ENCODE data around the gene IMPG2.

Gene IMPG2

DNA sequence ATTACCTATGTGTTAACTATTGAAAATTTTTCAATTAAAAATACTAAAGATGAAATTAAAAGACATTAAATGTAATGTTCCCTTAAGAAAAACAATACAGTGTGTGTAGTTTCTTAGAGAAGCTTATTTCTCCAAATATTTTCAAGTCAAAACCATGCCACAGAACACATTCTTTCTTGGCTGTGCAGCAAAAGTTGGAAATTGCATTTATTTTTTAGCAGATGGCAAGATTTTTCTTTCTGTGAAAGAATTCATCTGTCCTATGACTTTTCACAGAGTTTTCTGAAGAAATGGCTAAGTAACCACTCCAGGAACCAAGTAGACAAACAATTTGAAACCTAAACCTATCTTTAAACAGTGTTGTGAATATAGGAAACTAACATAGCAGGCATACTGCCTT is 47.2 kb downstream of the IMPG2 start:
- DNase-seq = no peak

DNA sequence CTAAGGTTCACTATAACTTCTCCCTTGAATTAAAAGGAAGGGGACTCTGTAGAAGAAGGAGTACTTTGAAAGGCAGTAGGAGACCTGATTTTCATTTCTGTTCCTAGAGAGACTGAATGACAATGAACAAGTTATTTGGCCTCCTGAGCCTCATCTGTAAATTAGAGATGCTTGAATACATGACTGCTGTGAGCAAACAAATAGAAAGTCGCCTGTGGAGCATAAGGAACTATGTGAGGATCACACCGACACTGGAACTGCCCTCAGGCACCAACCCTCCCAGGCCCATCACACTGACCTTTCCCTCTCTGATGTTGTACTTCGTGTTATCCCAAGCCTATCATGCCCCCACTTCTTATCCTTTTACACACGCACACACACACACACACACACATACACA is 48.6 kb downstream of the IMPG2 start:
- no peak for DNase-seq

DNA sequence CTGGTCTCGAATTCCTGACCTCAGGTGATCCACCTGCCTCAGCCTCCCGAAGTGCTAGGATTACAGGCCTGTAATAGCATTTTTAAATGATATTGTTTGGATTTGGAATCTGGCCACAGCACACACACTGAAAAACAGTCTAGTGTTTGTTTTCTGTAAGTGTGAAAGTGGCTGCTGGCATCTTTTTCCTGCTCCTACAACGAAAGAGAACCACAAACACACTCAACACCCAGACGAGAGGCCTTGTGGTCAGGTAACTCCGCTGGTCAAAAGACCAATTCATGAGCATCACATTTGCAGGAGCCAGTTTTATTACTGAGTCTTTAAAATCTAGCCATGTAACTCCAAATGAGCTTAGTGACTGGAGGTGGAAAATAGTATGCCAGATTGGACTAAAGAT is 50.2 kb downstream of the IMPG2 start:
- DNase-seq = no peak

DNA sequence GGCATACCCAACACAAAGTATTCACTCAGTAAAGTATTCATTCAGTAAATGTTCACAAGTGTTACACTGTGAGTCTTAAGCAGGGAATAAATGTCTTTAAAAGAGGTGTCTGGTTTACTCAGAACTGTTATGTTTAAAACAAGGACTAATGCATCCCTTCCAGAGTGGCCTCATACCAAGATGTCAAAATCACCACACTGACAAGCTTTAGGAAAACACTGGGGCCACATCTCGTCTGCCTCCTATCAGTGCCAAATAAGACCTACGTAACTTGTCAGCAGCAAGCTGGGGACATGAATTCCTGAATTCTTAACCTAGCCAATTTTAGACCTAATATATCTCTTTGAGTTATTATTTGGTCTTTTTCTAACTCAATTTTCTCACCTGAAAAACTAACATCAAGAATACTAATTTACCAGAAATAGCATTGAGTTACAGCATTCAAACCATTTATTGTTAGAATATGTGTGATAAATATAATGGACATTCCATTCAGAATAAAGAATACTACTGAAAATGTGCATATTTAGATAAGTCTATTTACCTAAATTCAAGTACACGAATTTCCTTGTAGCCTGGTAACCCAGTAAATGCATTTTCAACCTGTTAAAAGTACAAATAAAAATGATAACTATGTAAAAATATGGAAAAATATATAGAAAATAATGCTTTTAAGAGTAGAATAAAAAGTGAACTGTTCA is 51.3 kb downstream of the IMPG2 start:
- no peak for DNase-seq

DNA sequence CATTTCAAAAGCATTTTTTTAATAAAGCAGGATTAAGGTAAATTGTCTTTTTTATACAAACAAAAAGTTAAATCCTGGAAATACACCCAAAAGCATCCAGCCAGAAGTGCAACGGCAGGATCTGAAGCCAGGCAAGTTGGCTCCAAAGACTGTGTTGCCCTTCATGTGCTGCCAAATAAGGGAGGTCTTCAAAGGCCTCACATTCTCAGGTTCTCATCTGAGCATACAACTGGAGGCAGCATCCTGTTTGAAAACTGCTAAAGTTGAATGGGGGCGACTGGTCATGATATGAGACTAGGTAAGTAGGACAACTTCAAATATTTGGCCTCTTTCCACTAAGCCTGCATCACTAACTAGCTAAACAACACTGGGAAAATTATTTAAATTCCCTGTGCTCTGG is 52.2 kb downstream of the IMPG2 start:
- DNase-seq = no peak

DNA sequence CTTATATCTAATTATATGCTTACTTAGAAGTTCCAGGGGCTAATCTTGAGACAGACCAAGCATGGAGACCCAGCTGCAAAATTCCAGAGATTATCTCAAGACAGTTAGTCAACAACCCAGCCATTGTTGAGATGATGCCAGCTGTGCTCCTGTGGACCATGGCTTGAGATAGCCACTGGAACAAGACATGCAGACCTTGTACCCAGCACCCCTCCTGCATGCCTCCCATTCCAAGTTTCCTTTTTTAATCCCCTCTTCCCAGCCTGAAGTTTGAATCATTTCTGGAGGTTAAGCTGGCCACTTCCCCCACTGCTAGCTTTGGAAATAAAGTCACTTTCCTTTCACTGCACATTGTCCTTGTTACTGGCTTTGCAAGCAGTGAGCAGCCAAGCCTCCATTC is 53.8 kb downstream of the IMPG2 start:
- no peak for DNase-seq

DNA sequence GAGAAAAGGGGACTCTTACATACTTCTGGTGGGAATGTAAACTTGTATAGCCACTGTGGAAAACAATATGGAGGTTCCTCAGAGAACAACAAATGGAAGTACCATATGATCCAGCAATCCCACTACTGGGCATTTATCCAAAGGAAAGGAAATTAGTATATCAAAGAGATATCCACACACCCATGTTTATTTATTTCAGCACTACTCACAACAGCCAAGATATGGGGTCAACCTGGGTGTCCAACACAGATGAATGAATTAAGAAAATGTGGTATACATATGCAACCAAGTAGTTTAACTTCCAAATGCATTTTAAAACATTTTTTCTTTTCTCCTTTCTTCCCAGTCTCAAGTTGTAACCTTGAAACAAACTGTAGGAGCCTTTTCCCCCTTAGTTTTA is 54.3 kb downstream of the IMPG2 start:
- no peak for DNase-seq

DNA sequence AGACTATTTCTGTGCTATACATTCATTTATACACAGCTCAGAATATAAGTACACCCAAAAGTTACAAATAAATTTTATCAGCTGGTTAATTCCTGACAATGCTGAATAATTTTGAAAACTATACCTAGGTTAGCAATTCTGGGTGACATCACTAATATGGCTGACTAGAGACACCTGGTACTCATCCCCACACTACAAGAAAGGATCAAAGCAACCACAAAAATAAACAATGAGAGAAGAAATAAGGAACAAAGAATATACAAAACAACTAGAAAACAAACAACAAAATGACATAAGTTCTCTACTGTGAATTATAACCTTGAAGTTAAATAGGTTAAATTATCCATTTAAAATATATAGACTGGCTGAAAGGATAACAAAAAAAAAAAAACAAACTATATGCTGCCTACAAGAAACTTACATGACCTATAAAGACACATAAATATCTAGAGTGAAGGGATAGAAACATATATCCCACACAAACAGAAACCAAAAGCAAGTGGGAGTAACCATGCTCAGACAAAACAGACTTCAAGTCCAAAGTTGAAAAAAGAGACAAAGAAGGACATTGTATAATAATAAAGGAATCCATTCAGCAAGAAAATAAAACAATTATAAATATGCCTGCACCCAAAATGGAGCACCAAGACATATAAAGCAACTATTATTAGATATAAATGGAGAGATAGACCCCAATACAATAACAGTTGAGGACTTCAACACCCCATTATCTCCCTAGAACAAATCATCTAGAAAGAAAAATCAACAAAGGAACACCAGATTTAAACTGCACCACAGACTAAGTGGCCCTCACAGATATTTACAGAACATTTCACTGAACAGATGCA is 57.8 kb downstream of the IMPG2 start:
- DNase-seq = no peak

DNA sequence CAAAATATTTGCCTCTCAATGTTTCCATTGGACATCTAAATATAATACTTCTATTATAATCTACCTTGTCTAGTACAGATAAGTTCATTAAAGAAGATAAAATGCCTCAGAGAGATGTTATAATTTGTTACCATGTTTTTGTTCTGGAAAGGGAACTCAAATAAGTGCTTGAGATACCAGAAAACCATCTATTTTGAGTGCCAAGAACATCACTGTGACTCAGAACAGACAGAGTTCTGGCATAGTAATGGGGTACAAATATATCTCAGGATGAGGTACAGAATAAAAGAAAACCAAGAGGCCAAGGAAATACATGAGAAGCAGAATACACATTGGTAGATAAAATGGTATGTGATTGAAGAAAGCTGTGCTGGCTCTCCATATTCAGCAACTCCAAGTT is 58.9 kb downstream of the IMPG2 start:
- no peak for DNase-seq

DNA sequence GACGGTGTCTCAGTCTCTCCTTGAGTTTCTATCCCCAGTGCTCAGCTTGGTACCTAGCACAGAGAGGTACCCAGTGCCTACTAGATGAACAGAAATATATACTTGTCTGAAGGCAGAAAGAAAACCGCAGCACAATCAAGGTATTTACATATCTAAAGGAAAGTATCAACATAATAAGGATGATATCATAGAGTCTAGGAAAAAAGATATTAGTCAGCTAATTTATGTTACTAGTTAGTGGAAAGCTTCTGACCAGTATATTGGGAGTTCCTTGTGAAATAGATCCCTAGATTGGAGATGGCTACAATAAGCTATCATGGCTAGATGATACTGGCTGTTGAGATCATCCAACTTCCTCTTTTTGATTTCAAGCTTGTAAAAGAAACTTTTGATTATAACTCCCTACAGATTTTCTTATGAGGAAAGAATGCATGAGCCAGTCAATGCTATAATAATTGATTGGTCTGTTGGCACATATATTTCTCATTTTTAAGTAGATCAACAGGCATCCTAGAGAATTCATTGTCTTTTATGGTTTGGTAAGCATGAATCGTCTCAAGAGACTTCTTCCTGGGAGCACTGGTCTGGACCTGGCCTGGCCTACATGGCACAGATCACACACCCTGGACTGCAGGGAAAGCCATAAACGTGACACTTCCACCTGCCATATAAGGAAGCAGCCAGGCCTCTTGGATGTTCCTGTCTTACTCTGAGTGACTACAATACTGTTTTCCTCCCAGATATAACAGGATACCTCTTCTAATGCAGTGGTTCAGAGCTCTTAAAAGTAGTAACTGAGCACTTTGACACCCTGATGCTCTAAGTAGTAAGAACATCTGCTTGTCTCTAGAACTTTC is 60.7 kb downstream of the IMPG2 start:
- no peak for DNase-seq

DNA sequence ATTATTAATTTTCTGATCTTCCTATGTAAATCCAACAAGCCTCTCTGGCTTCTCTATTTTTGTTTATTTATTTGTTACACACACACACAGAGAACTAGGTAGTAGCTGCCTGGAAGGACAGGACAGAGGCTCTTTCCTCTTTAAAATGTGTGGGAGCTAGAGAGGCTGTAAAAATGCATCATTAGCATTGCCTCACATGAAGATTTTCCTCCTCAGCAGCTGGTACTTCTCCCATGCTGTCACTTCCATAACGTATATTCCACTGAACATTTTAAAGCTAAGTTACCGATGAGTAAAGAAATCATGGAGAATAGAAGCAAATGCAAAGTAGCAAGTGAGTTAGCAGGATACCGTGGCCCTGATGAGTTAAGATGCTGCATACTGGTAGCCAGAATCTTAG is 63.9 kb downstream of the IMPG2 start:
- DNase-seq = no peak

DNA sequence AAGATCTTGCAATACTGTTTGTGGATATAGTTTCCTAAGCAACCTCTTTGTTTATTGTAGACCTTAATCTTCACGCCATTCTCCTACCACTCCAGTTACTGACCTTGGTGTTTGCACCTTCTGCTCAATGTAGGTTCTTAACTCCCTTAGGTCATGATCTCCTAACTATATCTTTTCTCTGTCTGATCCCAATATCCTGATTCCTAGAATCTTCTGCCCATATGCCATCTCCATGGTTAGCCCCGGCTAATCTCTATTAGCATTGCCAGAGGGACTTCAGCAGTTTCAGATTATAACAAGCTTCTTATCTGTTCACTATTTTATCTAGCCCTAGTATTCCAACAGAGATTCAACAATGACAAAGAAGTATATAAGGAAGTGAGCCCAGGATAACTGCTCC is 64.9 kb downstream of the IMPG2 start:
- DNase-seq = no peak

DNA sequence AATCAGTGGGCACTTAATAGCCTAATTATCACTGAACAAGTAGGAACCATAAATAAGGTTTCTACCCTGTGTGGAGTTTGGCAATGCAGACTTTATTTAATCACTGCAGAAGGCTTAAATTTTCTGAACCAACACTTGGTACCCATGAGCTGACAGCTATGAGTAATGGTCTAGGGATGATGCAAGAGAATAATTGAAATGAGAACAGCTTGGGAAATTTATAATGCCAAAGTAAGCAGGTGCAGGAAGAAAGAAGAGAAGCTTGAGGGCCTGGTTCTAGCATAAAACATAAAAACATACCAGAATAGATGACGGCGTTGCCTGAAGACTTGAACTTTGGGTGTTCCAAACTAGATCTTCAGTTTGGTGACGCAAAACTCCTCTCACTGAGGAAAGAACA is 67.0 kb downstream of the IMPG2 start:
- DNase-seq = no peak

DNA sequence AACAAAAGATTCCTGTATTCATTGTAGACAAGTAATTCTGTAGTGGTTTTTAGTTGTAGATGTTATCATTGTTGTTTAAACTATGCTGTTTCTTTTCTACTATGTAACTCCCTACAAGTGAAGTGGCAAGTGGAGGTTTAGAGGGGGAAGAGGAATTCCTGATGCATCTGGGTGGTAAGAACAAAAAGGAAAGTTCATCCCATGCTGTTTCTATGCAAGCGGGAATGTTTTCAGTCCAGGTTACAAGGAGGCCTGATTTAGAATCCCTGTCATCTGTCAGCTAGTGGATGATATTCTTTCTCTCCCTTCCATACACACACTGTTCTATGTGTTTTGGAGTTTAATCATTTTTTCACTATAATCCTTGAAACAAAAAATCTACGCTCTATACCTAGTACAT is 67.4 kb downstream of the IMPG2 start:
- no peak for DNase-seq

DNA sequence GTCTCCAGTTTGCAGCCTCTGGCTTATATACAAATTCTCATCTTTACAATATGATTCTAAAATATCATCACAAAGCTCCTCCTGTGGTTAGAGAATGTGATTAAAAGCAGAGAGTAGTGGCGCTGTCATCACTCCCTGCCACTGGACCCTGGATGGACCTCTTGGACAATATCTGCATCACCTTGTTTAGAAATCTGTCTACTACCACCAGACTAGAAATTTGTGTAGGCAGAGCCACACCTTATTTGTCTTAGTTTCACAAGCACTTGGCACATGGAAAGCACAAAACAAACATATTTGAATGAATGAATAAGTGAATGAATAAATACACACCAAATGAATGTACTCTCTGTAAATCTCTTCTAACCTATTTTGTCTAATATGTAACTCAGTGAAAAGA is 68.1 kb downstream of the IMPG2 start:
- DNase-seq = no peak

DNA sequence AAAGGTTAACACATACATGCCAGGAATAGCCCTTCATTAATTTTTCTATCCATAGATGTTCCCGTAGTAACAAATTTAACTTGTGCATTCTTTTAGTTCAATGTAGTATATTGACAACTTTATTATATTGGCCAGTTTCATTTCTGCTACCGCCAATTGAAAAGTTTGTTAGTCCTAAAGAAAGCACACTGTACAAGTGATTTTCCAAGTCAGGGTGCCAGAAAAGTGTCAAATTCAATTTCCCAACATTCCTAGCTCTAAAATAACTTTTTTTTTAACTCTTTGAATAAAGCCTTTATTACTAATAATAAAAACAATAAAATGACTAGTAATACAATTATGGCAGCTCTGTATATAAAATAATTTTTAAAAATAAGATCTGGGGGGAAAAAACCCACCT is 68.9 kb downstream of the IMPG2 start:
- DNase-seq = no peak

DNA sequence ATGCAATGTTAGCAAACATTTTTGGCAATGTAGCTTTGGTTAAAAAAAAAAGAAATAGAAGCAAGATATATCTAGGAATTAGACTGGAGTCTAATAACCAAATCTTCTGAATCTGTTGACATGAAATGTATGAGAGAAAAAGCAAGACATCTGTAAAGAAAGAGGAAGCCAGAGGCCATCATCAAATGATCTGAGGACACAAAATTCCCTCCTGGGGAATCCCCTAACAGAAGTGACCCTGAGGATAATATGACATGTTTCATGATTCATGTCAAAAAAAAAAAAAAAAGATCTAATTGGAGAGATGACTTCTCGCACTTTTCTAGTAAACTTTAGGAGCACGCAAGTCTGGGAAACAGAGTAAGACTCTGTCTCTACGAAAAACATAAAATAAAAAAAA is 70.9 kb downstream of the IMPG2 start:
- DNase-seq = no peak

DNA sequence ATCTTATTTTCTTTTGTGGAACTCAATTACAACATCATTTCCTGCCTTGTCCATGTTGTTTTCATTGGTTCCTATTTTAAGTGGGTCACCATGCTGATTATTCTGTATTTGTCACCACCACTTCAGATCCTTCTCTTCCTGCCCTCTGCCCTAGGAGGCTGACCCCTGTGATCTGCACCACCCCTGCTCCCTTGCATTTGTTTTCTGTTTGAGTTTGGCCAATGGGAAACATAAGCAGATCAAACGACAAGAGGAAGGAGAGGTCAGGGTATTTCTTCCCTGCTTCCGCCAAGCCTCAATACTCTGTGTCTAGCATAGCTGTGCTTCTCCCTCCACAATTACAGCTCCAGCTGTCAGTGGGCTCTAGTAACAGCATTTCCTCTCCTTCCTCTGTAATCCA is 71.6 kb downstream of the IMPG2 start:
- DNase-seq = no peak

DNA sequence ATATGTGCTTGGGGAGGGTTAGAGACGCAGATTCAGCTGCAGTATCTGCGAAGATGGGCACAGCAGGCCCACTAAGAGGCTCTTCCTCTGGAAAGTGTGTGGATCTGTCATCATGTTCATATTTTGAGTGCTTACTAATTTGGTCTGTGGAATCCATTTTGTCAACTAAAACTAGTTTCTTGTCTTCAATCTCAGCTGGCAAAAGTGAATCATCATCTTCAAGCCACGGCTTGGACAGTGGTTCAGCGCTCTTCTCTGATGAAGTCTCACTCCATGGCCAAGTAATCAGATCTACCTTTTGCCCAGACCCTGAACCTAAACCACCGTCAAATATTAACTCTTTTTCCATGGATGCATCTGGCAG is 76.2 kb downstream of the IMPG2 start:
- no peak for DNase-seq

DNA sequence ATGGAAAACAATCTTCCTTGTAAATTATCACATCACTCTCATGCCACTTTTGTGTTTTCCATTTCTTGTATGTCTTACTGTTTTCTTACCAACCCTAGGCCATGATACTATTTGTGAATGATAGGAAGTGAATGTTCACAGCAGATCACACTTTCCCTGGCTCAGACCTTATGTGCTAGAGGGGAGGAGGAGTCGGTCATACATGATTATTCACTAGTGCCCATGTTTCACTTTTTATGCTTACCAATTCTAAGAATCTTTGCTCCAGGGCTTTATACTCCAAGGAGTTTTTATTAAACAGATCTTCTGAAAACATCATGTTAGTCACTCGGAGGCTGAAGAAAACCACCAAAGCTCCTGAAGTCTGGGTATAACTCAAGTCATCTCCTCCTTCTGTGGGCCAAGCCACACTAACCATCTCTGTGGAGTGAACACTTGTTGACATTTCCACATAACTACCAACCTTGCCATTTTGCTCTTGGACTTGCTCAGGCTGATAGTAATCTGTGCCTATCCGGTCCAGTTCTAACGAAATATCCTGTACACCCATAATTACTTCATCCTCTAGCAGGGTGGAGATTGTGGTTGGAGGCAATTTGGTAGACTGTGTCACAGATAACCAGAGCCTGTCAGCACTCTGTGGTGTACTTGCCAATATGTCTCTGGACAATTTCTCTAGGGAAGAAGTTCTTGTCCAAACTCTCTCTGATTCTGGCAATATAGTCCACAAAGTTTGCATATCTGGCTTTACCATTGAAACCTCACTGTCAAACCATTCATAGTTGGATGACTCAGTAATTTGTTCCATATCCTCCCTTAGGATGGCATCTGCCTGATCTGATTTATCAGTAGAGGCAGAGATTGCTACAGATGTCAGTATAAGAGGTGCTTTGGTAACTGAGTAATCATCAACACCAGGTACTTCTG is 76.8 kb downstream of the IMPG2 start:
- no peak for DNase-seq

DNA sequence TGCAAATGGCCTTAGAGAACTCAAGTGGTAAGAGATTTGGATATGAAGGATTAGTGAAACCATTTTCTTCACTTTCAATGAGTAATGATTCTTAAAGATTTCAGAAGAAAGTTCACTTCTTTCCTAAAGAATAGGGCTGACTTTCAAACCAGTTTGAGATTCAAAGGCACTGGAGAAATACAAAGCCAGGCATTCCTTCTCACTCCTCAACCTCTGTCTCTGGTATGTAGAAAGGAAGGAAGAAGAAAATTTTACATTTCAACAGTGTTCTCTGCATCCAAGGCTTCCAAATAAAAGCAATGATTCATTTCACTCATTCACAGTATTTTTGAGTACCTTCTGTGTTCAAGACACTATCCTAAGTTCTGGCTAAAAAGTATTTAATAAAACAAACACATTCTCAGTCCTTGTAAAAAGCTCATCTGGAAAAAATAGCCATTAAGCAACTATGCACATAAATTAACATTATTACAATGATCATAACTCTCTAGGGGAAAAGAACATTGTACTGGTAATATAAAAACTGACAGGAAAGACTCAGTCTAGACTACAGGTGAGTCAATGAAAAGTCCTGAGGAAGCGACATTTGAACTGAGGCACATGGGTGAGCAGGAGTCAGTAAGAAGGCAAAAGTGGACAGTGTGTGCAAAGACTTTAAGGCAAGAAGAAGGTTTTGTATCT is 79.5 kb downstream of the IMPG2 start:
- DNase-seq = no peak

DNA sequence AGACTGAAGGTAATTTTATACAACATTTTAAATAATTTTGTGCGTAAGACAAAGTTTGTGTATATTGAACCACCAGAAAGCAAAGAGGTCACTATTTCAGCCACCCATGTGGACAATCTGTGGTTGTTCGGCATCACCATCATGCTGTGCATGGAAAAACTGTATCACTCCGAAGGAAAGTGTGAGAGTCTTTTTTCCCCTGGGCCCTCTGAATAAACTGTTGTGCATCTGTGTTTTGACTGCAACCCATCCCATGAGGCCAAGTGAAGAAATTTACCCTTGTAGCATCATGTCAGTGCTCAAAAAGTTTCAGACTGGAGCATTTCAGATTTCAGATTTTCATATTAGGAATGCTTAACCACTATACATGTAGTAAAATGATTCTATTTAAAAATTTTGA is 85.3 kb downstream of the IMPG2 start:
- DNase-seq = no peak
